Esophagus squamous epithelium (tissue), 5 donors: ENCODE data around the gene PAX6. TPM values are rescaled to one million over a fixed set of nuclear protein-coding genes. Genes with fewer than 3 reads are reported as not detected.

Experiments used
- DNase-seq: peaks from one replicate; lab custom pipeline; 2025; lab: John Stamatoyannopoulos, UW
- H3K27ac ChIP-seq, 4 donors: fragments of 200-600 bp; sonication (generic); one replicate each; pipeline ENCODE4 v1.5.1; 2016 to 2019; ENCODE audit warnings: mild to moderate bottlenecking in 1 of 4
- H3K27me3 ChIP-seq, 4 donors: fragments of 200-600 bp; sonication (generic); 1 replicate in 3 of 4; 2 replicates in 1 of 4; pipeline versions ENCODE4 v1.5.1 to v1.6.0; 2017 to 2021; ENCODE audit warnings: antibody characterized with exemption in 1 of 4
- H3K36me3 ChIP-seq, 3 donors: fragments of 200-600 bp; sonication (generic); one replicate each; pipeline ENCODE4 v1.5.1; 2016 to 2019
- H3K4me1 ChIP-seq, 3 donors: fragments of 200-600 bp; sonication (generic); one replicate each; pipeline ENCODE4 v1.5.1; 2017 to 2019
- H3K4me3 ChIP-seq, 4 donors: fragments of 200-600 bp; sonication (generic); 1 replicate in 3 of 4; 2 replicates in 1 of 4; pipeline ENCODE4 v1.5.1; 2016 to 2019; ENCODE audit warnings: mild to moderate bottlenecking in 2 of 4, moderate library complexity in 1 of 4
- H3K9me3 ChIP-seq, 3 donors: fragments of 200-600 bp; sonication (generic); one replicate each; pipeline ENCODE4 v1.5.1; 2016 to 2019
- CTCF ChIP-seq, 6 experiments: fragments of 450-650 bp in 4 of 6; fragments of 200-600 bp in 2 of 6; sonication (generic) in 2 of 6; IDR thresholded peaks; one replicate each; pipeline ENCODE4 v1.5.1; 2016 to 2019; ENCODE audit warnings: antibody characterized with exemption in 6 of 6, mild to moderate bottlenecking in 4 of 6, moderate library complexity in 4 of 6
- POLR2A ChIP-seq, 4 donors: fragments of 450-650 bp; IDR thresholded peaks; one replicate each; pipeline ENCODE4 v1.6.1; 2017; ENCODE audit warnings: antibody characterized with exemption in 4 of 4, mild to moderate bottlenecking in 4 of 4, moderate library complexity in 3 of 4
- WGBS, 2 donors: methylation state at CpG; one replicate each; pipeline ENCODE4 v1.1.5; 2018; 5-methylcytosine and 5-hydroxymethylcytosine counted together
- intact Hi-C: fragments of 100-400 bp; cut with DNase I; formaldehyde crosslinking; loops from one replicate; pipeline ENCODE4 v1.15.0; 2022
- total RNA-seq, 4 donors: library from RNA; depleted of rRNA; stranded (reverse); fragments of >200 nt; gene quantifications; one replicate each; pipeline ENCODE4 v1.1.0, GENCODE V29; 2016
- donor health status: DM: yes; HTN: yes; CAD: no.

The PAX6 gene
- total RNA-seq, 4 donors from 2014 or later: 0.38 TPM; not detected in 3

- no peak for DNase-seq
- H3K4me1 ChIP-seq: peaks cover 0 to 22% (median 5%) of the 10 kb centered on the region in 3 donors
- no peaks in the 10 kb centered on the region for H3K36me3 ChIP-seq
- H3K27me3 ChIP-seq: peaks cover 14 to 100% (median 21%) of the 10 kb centered on the region in 4 donors
- no peak overlapping the region for H3K4me3 ChIP-seq
- 76 to 84% methylated on average over 4 of the region's 4 CpGs for WGBS, 2 donors
- no peak for TF ChIP-seq CTCF (IDR thresholded peaks at IDR 0.05)
- no peak for TF ChIP-seq POLR2A (IDR thresholded peaks at IDR 0.05)
- H3K27ac ChIP-seq: no peak overlapping the region
- no peaks in the 10 kb centered on the region for H3K9me3 ChIP-seq
- intact Hi-C loops: no loop called here
Observed at GRCh38 chr11:31830406-31830805, 19.3 kb upstream of the PAX6 start.

GRCh38 chr11:31828217-31828616, 17.1 kb upstream of the PAX6 start:
- Histone ChIP-seq H3K4me3 (no peak overlapping the region), H3K27ac (no peak overlapping the region), H3K9me3 (no peaks in the 10 kb centered on the region), H3K4me1 (peaks cover 2 to 27% (median 5%) of the 10 kb centered on the region in 3 donors), H3K36me3 (no peaks in the 10 kb centered on the region), H3K27me3 (peaks cover 32 to 100% (median 41%) of the 10 kb centered on the region in 4 donors)
- 28 to 33% methylated on average over 7 of the region's 7 CpGs for WGBS, 2 donors
- DNase-seq: no peak
- intact Hi-C loops: no loop called here
- TF ChIP-seq POLR2A (IDR thresholded peaks at IDR 0.05) (no peak), CTCF (IDR thresholded peaks at IDR 0.05) (no peak)

GRCh38 chr11:31827455-31828206, 16.5 kb upstream of the PAX6 start:
- WGBS, 2 donors: 7 to 13% methylated on average over 18 of the region's 18 CpGs
- H3K27ac ChIP-seq: no peak overlapping the region
- H3K4me1 ChIP-seq: peaks cover 2 to 27% (median 5%) of the 10 kb centered on the region in 3 donors
- no peaks in the 10 kb centered on the region for H3K9me3 ChIP-seq
- intact Hi-C loops: no loop called here
- H3K27me3 ChIP-seq: peaks cover 32 to 100% (median 46%) of the 10 kb centered on the region in 4 donors
- no peaks in the 10 kb centered on the region for H3K36me3 ChIP-seq
- TF ChIP-seq CTCF (IDR thresholded peaks at IDR 0.05) (no peak), POLR2A (IDR thresholded peaks at IDR 0.05) (no peak)
- H3K4me3 ChIP-seq: peak overlapping the region in 1 of 4 donors; percentile 37
- DNase-seq: no peak

- peak overlapping the region in 1 of 4 donors; percentile 37 for H3K4me3 ChIP-seq
- TF ChIP-seq CTCF (IDR thresholded peaks at IDR 0.05): no peak
- no peak for TF ChIP-seq POLR2A (IDR thresholded peaks at IDR 0.05)
- H3K27ac ChIP-seq: no peak overlapping the region
- H3K27me3 ChIP-seq: peaks cover 34 to 100% (median 51%) of the 10 kb centered on the region in 4 donors
- no peak for DNase-seq
- 13 to 19% methylated on average over 17 to 28 of the region's 55 CpGs for WGBS, 2 donors
- H3K36me3 ChIP-seq: no peaks in the 10 kb centered on the region
- no peaks in the 10 kb centered on the region for H3K9me3 ChIP-seq
- intact Hi-C loops: no loop called here
- peaks cover 2 to 27% (median 5%) of the 10 kb centered on the region in 3 donors for H3K4me1 ChIP-seq
Observed at GRCh38 chr11:31826536-31827438, 15.7 kb upstream of the PAX6 start.
